ENCODE data around the gene A3GALT2.
A peak's percentile ranks its signal among the peaks of the same experiment; 100 is the strongest.

A3GALT2 gene

DNA sequence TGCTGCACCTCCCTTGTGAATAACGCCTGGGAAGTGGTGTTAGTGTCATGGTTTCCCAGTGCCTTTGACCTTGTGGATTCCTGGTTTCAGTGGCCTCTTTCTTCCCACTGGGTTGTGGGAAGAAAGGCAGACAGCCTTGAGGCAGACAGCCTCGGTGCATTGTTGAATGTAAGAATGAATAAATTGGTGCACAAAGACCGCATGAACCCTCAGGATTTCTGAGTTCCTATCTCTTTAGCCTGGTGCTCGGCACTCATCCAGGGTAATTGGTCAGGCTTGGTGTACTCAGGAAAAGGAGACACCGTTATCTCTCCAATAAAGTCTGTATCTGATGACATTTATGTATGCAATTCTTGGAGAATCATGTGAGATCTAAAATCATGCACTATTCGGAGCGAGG, 59.6 kb downstream of the A3GALT2 start:
- H3K4me3 ChIP-seq (ENCODE audit: low read depth, low read length): no peak overlapping the region
- DNase-seq (ENCODE audit: low read depth, low spot score): no peak
- POLR2A ChIA-PET: no interaction called here
- CTCF ChIA-PET: interaction anchor here (0.6 to 2.3 kb wide), 2 partner anchors 36 to 104 kb away, joined by 3 to 12 read pairs; no protein-coding TSS in a partner anchor
- TF ChIP-seq, protein P1, sequence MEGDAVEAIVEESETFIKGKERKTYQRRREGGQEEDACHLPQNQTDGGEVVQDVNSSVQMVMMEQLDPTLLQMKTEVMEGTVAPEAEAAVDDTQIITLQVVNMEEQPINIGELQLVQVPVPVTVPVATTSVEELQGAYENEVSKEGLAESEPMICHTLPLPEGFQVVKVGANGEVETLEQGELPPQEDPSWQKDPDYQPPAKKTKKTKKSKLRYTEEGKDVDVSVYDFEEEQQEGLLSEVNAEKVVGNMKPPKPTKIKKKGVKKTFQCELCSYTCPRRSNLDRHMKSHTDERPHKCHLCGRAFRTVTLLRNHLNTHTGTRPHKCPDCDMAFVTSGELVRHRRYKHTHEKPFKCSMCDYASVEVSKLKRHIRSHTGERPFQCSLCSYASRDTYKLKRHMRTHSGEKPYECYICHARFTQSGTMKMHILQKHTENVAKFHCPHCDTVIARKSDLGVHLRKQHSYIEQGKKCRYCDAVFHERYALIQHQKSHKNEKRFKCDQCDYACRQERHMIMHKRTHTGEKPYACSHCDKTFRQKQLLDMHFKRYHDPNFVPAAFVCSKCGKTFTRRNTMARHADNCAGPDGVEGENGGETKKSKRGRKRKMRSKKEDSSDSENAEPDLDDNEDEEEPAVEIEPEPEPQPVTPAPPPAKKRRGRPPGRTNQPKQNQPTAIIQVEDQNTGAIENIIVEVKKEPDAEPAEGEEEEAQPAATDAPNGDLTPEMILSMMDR (IDR thresholded peaks at IDR 0.05; ENCODE audit: insufficient read depth, low read length, missing control alignments): no peak

DNA sequence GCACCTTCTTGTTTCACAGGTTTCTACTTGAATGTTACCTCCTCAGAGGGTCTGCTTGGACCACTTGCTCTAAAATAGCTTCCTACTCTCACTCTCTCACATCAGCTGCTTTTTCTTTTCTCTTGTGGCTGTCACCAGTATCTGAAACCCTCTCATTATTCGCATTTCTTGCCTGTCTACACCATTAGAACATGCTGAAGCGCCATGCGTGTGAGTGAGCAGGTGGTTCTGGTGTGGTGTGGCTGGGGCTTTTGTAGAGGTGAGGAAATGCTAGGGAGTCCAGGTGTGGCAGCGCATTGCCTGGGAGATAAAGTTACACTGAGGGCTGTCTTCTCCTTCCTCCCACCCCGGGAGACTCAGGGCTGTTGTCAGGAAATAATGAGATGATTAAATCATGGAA, 60.5 kb downstream of the A3GALT2 start:
- ChIA-PET CTCF (interaction anchor here (0.6 to 2.3 kb wide), 4 partner anchors 12 to 134 kb away, joined by 3 to 12 read pairs (median 4); no protein-coding TSS in a partner anchor), POLR2A (interaction anchor here (1.3 kb wide), 1 partner anchor 9 kb away, joined by 4 read pairs; no protein-coding TSS in a partner anchor)

DNA sequence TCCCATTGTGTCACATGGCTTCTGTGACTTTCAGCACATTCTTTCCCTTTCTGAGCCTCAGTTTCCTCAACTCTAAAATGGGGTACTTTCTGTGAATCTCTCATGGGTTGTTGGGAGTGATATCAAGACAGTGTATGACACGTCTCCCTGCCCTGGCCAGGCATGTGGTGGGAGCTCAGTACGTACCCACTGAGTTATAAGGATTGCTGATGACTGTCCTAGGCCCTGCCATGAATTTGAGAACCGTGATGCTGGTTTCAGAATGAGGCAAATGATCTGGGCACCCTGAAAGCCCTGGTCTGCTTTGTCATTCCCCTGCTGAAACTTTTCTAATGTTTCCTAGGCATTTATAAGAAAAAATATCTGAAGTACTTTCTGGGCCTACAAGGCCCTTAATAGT, 61.0 kb downstream of the A3GALT2 start:
- CTCF ChIA-PET: interaction anchor here (1.3 to 2.3 kb wide), 3 partner anchors 11 to 133 kb away, joined by 3 to 12 read pairs (median 4); no protein-coding TSS in a partner anchor
- no peak for DNase-seq (ENCODE audit: low read depth, low spot score)
- POLR2A ChIA-PET: interaction anchor here (1.3 kb wide), 1 partner anchor 9 kb away, joined by 4 read pairs; no protein-coding TSS in a partner anchor
- no peak overlapping the region for H3K4me3 ChIP-seq (ENCODE audit: low read depth, low read length)
- TF ChIP-seq, protein P1 (IDR thresholded peaks at IDR 0.05; ENCODE audit: insufficient read depth, low read length, missing control alignments): no peak

More for the DNA sequence above, 60.5 kb downstream of the A3GALT2 start:
- TF ChIP-seq, protein P1 (IDR thresholded peaks at IDR 0.05; ENCODE audit: insufficient read depth, low read length, missing control alignments): no peak
- DNase-seq (ENCODE audit: low read depth, low spot score): no peak
- no peak overlapping the region for H3K4me3 ChIP-seq (ENCODE audit: low read depth, low read length)

DNA sequence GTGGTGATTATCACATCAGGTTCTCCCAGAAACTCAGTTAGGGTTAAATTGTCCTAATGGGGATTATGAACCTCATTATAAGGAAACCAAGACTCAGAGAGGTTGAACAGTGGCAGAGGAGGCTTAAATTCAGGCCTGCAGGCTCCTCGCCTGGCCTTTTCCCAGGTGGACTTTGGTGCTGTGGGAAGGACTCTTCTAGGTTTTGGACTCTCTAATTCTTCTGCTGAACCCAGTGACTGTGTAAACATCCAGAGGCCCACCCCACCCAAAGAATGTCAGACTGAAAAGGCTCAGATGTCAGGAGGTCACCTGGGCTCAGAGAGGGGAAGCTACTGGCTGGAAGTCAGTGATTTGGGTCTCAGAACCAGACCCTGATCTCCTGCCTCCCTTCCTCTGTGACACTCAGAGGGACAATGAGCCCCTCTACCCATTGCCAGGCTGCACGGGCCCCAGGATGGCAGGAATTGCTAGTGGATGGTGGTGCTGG, 62.1 kb downstream of the A3GALT2 start:
- ChIA-PET POLR2A (no interaction called here), CTCF (interaction anchor here (1.5 to 1.6 kb wide), 2 partner anchors 40 to 131 kb away, joined by 4 to 5 read pairs; no protein-coding TSS in a partner anchor)
- DNase-seq (ENCODE audit: low read depth, low spot score): no peak
- TF ChIP-seq, protein P1 (IDR thresholded peaks at IDR 0.05; ENCODE audit: insufficient read depth, low read length, missing control alignments): no peak
- H3K4me3 ChIP-seq (ENCODE audit: low read depth, low read length): no peak overlapping the region

DNA sequence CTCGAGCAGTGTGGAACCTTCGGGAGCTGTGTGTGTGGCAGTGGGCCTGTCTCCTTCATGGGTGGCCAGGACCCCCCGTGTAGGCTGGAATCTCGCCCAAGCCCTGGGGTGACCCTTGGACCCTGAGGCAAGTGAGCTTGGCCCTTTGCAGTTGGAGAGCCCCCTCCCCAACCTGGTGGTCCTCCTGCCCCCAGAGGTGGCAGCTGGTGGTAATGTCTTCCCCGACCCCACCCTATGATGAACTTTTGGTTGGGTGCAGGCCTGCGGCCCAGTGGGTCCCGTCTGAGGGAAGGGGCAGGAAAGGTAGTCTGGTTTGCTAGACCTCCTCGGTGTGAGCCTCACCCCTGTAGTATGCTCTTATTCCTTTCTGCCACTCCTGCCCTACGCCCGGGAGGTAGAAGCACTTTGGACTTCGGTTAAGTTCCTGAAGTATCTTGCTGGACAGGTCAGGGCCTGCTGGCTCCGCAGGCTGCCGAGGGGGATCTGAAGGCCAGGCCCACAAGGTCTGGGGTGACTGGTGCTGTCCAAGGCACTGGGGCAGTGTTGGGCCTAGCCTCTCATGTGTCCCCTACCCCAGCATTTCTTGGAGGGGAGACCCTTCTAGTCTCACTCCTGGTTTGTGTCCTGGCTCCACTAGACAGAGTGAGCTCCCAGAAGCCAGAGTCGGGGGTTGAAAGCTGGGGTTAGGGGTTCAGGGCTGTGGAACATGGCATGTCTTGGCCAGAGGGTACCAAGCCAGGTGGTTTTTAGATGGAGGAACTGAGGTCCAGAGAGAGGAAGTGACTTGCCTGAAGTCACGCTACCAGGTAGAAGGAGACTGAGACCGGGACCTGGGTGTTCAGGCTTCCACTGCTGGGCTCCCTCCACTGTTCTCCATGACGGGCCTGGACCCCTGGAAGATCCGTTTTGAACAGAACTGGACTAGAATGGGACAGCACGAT, 62.9 kb downstream of the A3GALT2 start:
- H3K4me3 ChIP-seq (ENCODE audit: low read depth, low read length): peak overlapping the region; percentile 76
- DNase-seq (ENCODE audit: low read depth, low spot score): no peak
- TF ChIP-seq, protein P1 (IDR thresholded peaks at IDR 0.05; ENCODE audit: insufficient read depth, low read length, missing control alignments): no peak
- POLR2A ChIA-PET: interaction anchor here (0.6 to 0.9 kb wide), 2 partner anchors 77 to 157 kb away, joined by 4 to 5 read pairs; no protein-coding TSS in a partner anchor
- CTCF ChIA-PET: interaction anchor here (1.3 to 1.6 kb wide), 4 partner anchors 38 to 197 kb away, joined by 4 to 10 read pairs (median 5); no protein-coding TSS in a partner anchor
